HG02884 (cell line): ENCODE data around the gene HLX.

Source experiments
- ATAC-seq: cut with Tn5 transposase; IDR thresholded peaks from one replicate; pipeline ENCODE4 v1.9.1; 2021; ENCODE audit warnings: mild to moderate bottlenecking, moderate library complexity; ENCODE audit not compliant: unreplicated experiment

Gene HLX

GRCh38 chr1:220921498-220921897, 42.3 kb downstream of the HLX start:
- no peak for ATAC-seq

GRCh38 chr1:220921971-220922635, 42.9 kb downstream of the HLX start:
- ATAC-seq = no peak

GRCh38 chr1:220922951-220923350, 43.7 kb downstream of the HLX start:
- no peak for ATAC-seq

- no peak for ATAC-seq
Observed at GRCh38 chr1:220924331-220924970, 45.2 kb downstream of the HLX start.

DNA sequence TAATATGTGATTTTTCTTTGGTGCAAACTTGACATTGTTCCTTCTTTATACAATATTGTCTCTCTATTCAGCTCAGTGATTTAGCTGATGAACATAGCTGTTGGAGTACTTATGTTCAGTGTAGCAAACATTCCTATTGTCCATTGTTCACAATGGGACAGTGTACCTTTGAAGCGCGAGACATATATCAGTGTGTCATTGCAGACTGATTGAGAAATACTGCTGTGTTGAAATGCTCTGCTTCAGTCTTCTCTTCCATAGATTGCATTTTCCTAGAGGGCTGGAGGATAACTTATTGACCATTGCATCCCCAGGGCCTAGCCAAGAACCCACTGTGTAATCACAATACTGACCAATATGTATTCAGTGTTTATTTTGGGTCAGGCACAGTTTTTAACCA, 46.5 kb downstream of the HLX start:
- no peak for ATAC-seq

DNA sequence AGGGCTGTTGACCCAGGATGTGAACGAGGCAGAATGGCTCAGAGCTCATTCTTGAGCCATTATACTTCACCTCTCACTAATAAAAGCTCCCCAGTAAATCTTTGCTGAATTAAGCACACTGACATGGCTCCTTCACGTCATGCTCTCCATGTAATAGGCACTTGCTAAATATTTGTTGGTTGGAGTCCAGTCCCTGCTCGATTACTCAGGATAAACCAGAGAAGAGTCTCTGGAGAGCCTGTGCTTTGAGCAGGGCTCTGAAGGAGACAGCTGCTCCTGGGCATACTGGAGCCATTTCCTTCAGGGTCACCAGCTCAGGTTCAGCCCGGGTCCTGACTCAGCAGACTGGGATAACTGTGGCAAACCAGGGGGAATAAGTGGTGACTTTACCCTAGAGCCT, 46.9 kb downstream of the HLX start:
- no peak for ATAC-seq

GRCh38 chr1:220927442-220927841, 48.2 kb downstream of the HLX start:
- ATAC-seq = no peak

DNA sequence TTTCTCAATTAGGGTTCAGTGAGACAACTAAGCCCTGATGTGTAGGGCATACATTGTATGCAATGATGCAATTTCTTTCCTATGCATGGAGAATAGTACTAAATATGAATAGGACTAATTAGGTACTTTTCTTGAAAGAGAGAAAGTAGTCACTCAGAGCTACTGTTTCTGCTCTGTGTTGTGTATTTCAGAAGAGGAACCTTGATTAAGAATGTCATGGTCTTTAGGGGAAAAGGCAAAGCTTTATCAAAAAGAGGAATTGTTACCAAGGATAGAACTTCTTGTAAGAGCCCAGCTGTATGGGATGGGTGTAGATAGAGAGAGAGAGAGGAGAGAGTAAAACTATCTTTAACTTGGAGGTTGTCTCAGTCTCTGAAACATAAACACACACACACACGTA, 49.1 kb downstream of the HLX start:
- ATAC-seq = no peak

DNA sequence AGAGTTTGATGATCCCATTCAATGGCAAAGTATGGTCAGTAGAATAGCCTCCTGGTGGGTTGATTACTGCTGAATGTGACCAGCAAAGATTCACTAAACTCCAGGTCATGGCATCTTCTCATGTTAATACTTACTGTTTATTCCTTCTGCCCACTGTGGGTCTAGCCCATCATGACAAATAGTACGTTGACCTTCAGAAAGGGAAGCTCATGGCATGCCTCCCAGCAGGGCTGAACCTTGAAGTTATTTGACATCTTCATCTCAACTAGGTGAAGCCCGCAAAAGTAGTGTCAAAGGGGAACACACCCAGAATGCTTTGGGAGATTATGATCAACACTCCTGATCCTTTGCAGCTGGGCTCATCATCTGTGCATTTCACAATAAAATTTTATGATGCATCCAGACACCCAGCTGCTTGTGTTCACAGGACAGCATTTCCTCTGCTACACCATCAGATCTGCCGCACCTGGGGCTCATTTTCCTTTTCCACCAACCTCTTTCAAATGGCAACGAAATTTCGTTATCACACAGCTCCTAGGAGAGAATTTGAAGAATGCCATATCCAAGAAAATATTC, 49.6 kb downstream of the HLX start:
- no peak for ATAC-seq

- ATAC-seq = no peak
Observed at GRCh38 chr1:220929304-220929703, 50.1 kb downstream of the HLX start.
